NOMO-1 (cell line): ENCODE measurements around the gene ALG5.

Experiments used
- DNase-seq, 2 experiments: peaks; one replicate each; lab custom pipeline; 2025; ENCODE audit not compliant: unreplicated experiment in 2 of 2; lab: John Stamatoyannopoulos, UW

The ALG5 gene

DNA sequence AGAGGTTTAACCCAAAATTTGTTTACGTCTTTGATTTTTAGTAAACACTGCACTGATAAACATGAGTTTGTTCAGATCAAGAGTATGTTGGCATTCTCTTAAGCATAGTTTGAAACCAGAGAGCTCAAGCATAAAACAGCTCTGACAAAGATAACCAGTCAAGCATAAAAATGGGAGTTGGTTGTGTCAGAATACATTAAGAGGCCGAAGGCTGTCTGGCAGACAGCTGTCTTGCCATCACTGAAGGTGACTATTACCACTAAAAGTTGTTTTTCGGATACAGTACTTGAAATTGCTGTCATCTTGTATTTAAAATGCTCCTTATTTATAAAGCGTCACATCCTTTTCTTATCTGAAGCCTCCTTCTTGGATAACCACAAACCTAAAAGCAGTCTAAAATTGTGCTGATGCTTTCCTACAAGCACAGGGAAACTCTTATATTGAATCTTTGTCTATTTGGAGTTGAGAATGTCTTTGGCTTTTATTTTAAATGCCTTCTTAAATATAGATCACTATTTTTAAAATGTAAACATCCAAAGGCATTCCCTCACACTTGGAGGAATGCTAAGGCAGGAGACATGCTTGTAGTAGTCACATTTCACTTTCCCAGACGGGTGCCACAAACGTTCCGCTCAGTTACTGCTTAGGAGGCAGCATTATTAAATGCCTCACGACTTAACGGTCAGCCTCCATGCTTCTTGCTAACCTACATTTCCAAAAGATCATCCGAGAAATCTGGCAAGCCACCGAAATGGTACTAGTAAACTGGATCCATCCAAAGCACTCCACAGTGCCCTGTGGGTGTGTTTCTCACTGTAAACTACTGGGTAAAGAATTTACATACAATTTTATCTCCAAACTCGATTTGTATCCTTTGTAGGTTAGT, 80.7 kb downstream of the ALG5 start:
- no peak for DNase-seq

DNA sequence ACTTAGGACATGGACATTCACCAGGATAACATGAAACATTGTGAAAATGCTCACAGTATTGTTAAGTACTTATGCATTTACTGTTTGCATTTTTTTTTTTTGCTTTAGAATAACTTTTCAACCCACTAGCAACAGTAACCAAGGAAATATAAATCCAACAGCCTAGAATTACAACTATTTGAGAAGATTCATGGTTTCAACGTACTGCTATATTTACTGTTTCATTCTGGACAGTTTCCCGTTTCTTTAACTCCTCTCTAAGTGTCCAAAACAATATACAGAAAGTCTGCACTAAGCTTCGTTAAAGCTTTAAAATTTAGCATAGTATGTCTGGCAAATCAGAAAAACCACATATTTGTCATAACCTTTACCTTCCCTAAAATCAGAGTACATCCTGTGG, 81.8 kb downstream of the ALG5 start:
- no peak for DNase-seq

- DNase-seq: no peak
Observed at GRCh38 chr13:36915896-36916640, 83.1 kb downstream of the ALG5 start.

DNA sequence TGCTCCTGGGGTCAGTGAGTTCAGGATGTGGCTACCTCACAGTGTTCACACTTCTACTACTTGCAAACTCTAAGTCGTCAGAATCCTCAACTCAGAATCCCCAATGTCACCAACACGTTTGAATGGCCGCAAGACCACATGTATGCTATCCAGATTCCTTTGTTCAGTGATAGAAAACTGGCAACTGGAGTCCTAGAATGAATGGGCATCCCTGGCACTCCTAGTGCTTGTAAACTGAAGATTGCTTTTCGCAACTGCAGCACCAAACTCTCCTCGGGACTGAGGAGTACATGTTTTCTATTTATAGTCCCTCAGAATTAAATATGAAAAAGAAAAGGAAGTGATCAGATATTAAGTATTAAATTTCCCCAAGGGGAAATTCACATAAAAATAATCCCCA, 84.0 kb downstream of the ALG5 start:
- DNase-seq: no peak

- no peak for DNase-seq
Observed at GRCh38 chr13:36914648-36915047, 84.5 kb downstream of the ALG5 start.

DNA sequence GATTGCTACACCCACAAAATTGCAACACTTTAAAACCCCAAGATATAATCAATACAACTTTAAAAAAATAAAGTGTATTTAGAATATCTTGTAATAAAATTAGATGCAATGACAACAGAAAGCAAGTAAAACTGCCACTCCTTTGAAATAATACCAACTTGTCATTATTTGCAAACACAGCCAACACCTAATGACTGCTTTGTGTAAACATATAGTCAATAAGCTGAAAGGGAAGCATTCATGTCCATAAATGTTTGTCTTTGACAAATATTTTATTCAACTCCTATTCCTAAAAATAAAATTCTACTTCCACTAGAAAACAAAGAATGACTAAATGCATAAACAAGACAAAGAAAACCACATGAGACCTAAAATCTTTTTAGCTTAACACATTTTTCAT, 85.7 kb downstream of the ALG5 start:
- no peak for DNase-seq

DNA sequence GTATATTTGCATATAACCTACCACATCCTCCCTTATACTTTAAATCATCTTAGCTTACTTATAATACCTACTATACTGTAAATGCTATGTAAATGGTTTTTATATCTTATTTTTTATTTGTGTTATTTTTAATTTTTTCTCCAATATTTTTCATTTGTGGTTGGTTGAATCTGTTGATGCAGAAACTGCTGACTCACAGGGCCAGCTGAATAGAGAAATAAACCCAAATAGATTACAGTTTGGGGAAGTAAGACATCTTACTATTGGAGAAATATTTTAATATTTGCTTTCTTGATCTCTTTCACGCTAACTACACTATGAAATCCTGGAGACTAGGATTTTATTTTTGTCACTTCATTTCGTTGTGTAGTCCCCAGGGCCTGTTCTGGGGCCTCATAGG, 86.2 kb downstream of the ALG5 start:
- no peak for DNase-seq

DNA sequence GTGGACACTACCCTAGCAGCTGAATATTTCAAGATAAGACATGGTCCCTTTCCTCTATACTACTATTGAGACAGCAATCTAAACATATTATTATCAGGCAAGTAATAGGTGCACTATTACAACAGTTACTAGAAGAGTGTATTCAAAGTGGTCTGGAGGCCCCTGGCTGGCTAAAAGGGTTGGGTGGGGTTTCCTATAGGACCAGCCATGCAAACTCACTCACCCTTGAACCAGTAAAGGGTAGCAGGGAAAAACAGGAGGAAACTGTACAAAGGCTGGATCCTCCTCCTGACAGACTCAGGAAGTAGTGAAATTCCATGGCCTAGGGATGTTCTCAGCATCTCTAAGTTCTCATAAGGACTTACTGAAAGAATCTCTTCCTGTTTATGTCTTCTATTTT, 86.8 kb downstream of the ALG5 start:
- no peak for DNase-seq

- no peak for DNase-seq
Observed at GRCh38 chr13:36910545-36910944, 88.6 kb downstream of the ALG5 start.

DNA sequence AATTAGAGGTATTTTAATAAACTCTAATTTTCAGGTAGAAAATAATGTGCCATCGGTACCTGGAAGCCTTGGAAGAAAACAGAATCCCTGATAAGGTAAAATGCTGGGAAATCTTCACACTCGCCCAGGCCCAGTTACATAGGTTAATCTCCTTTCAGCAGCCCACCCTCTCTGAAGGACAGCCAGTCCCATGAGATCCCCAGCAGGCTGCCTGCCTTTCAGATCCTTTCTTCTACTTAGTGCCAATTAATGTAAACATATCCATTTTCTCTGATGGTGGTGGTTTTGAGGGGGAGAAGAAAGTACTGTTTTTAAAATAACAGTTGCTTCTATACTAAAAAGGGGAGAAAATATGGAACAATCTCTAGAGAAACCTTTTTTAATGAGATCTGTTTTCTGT, 91.3 kb downstream of the ALG5 start:
- no peak for DNase-seq

DNA sequence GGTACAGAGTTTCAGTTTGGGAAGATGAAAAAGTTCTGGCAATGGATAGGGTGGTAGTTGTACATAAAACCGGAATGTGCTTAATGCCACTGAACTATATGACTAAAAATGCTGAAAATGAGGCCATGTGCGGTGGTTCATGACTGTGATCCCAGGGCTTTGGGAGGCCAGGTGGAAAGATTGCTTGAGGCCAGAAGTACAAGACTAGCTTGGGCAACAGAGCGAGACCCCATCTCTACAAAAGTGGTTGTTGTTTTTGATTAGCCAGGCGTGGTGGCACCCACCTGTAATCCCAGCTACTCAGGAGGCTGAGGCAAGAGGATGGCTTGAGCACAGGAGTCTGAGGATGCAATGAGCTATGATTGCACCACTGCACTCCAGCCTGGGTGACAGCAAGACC, 91.9 kb downstream of the ALG5 start:
- DNase-seq: no peak

- no peak for DNase-seq
Observed at GRCh38 chr13:36905944-36906343, 93.2 kb downstream of the ALG5 start.

DNA sequence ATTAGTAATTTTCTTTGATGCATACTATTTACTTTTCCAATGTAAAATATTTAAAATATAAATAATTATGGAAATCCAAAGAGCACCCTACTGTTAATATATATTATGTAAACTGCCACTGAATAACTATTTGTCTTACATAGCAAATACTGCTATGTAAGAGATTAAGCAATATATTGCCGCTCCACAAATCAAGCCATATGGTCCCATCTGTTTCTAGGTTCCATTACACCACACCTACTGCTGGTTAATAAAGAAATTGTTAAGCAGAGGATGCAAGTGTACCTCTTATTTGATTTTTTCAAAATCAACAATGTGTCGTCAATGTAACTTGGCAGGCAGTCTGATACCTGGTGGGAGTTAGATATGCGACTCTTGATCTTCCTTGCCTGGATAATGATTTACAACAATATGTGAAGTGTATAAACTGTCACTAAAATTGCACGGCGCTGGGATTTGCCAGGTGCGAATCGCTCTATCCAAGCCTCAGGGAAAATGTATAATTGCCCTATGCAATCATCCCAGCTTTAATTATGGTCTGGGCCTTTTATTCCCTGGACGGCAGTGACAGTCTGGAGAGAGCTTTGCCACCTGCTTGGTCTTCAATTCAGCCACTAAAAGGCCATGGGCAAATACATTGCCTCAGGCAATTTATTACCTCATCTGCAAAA, 95.1 kb downstream of the ALG5 start:
- no peak for DNase-seq
